K562 (cell line): ENCODE data around the gene KNSTRN. TPM values are rescaled to one million over a fixed set of nuclear protein-coding genes. Genes with fewer than 3 reads are reported as not detected.
A peak's percentile ranks its signal among the peaks of the same experiment; 100 is the strongest.

ENCODE experiments used
- BRD9 ChIP-seq: fragments of 450-650 bp; IDR thresholded peaks from 2 replicates; pipeline ENCODE4 v1.6.1; 2018; ENCODE audit warnings: low read depth; ENCODE audit not compliant: partially characterized antibody
- FIP1L1 ChIP-seq: fragments of 200-400 bp; formaldehyde crosslinking; IDR thresholded peaks from 2 replicates; pipeline ENCODE4 v1.6.1; 2018; ENCODE audit warnings: mild to moderate bottlenecking, low read depth, low read length; ENCODE audit not compliant: poor library complexity, severe bottlenecking
- GMEB1 ChIP-seq: fragments of 250-450 bp; sonication (Bioruptor Pico); IDR thresholded peaks from 2 replicates; pipeline ENCODE4 v1.4.0; 2020; ENCODE audit warnings: mild to moderate bottlenecking
- HBP1 ChIP-seq: fragments of 450-650 bp; formaldehyde crosslinking; IDR thresholded peaks from 2 replicates; pipeline ENCODE4 v1.4.0; 2022; ENCODE audit warnings: missing genetic modification characterization
- HNRNPH1 ChIP-seq: fragments of 200-400 bp; formaldehyde crosslinking; optimal IDR thresholded peaks from 2 replicates; pipeline ENCODE3; 2017; ENCODE audit warnings: low read depth, mild to moderate bottlenecking, low read length, moderate library complexity
- ILF3 ChIP-seq: fragments of 450-650 bp; IDR thresholded peaks from 2 replicates; pipeline ENCODE4 v1.6.1; 2018; ENCODE audit warnings: antibody characterized with exemption, mild to moderate bottlenecking, moderate library complexity, borderline replicate concordance
- JUNB ChIP-seq: fragments of 450-650 bp; formaldehyde crosslinking; conservative IDR thresholded peaks from 2 replicates; pipeline ENCODE4 v1.4.0; 2020; ENCODE audit warnings: mild to moderate bottlenecking
- KLF13 ChIP-seq: fragments of 450-650 bp; IDR thresholded peaks from 2 replicates; pipeline ENCODE4 v1.6.1; 2016; ENCODE audit warnings: missing genetic modification characterization, low read depth, mild to moderate bottlenecking, missing compliant biosample characterization, moderate library complexity, borderline replicate concordance
- TRIM25 ChIP-seq: fragments of 450-650 bp; IDR thresholded peaks from 2 replicates; pipeline ENCODE4 v1.7.0; 2016; ENCODE audit warnings: borderline replicate concordance
- ZBTB17 ChIP-seq: fragments of 450-650 bp; formaldehyde crosslinking; IDR thresholded peaks from 2 replicates; pipeline ENCODE4 v1.4.0; 2020; ENCODE audit warnings: mild to moderate bottlenecking
- ZNF23 ChIP-seq: fragments of 250-450 bp; sonication (Bioruptor Pico); IDR thresholded peaks from 2 replicates; pipeline ENCODE4 v1.4.0; 2020; ENCODE audit warnings: mild to moderate bottlenecking
- ZNF282 ChIP-seq: sonication (generic); formaldehyde crosslinking; IDR thresholded peaks from 2 replicates; pipeline ENCODE4 v1.8.1; 2023; ENCODE audit warnings: missing genetic modification reagents
- ZNF3 ChIP-seq: fragments of 250-450 bp; sonication (Bioruptor Pico); IDR thresholded peaks from 2 replicates; pipeline ENCODE4 v1.5.0; 2021; ENCODE audit warnings: mild to moderate bottlenecking, moderate library complexity
- ZNF354B ChIP-seq: fragments of 250-450 bp; sonication (Bioruptor Pico); IDR thresholded peaks from 2 replicates; pipeline ENCODE4 v1.4.0; 2020
- ZNF644 ChIP-seq: fragments of 200-800 bp; sonication (Bioruptor generic); IDR thresholded peaks from 2 replicates; pipeline ENCODE4 v1.6.1; 2016; ENCODE audit warnings: low read depth, missing genetic modification characterization, missing compliant biosample characterization
- ZNF668 ChIP-seq: fragments of 250-450 bp; sonication (Bioruptor Pico); IDR thresholded peaks from 2 replicates; pipeline ENCODE4 v1.8.0; 2022; ENCODE audit warnings: mild to moderate bottlenecking, inconsistent platforms
- polyA plus RNA-seq, 8 experiments: library from polyadenylated mRNA; depleted of rRNA in 4 of 8; stranded (reverse) in 5 of 8; unstranded in 3 of 8; fragments of >200 nt; fragmentation: Nextera tagmentation in 2 of 8; fragmentation: Illumina TruSeq in 1 of 8; extraction: Ambion mirVana in 2 of 8; extraction: Trizol in 1 of 8; gene quantifications; 2 replicates each; pipeline versions ENCODE4 v1.2.1 to v1.2.3, GENCODE V29; 2011 to 2014; ENCODE audit warnings: inconsistent platforms in 1 of 8, missing spikeins in 1 of 8
- total RNA-seq, 7 experiments: library from RNA; depleted of rRNA in 6 of 7; stranded (reverse); fragments of >200 nt in 6 of 7; fragmentation: Illumina TruSeq in 2 of 7; extraction: Trizol in 2 of 7; gene quantifications; 2 replicates each; pipeline versions ENCODE4 v1.2.1 to v1.2.3, GENCODE V29; 2011 to 2021; ENCODE audit warnings: low replicate concordance in 1 of 7
- TF ChIP-seq, protein P1 (sequence below): fragments of 450-650 bp; IDR thresholded peaks from 2 replicates; pipeline ENCODE4 v1.6.1; 2016; ENCODE audit warnings: mild to moderate bottlenecking
- TF ChIP-seq, protein P2 (sequence below), 2 experiments: fragments of 150-350 bp in 1 of 2; IDR thresholded peaks; 2 replicates each; pipeline ENCODE4 v1.6.1; 2012 to 2016; ENCODE audit warnings: low read depth in 2 of 2, low read length in 2 of 2, mild to moderate bottlenecking in 1 of 2, moderate library complexity in 1 of 2

The KNSTRN gene
- total and polyA plus RNA-seq, 9 of the 15 experiments (the other 6 are each of a cell fraction or from before 2014, with no cell fraction given), result 48.7 to 88.2 (median 66.3) TPM

- TF ChIP-seq, protein P1, sequence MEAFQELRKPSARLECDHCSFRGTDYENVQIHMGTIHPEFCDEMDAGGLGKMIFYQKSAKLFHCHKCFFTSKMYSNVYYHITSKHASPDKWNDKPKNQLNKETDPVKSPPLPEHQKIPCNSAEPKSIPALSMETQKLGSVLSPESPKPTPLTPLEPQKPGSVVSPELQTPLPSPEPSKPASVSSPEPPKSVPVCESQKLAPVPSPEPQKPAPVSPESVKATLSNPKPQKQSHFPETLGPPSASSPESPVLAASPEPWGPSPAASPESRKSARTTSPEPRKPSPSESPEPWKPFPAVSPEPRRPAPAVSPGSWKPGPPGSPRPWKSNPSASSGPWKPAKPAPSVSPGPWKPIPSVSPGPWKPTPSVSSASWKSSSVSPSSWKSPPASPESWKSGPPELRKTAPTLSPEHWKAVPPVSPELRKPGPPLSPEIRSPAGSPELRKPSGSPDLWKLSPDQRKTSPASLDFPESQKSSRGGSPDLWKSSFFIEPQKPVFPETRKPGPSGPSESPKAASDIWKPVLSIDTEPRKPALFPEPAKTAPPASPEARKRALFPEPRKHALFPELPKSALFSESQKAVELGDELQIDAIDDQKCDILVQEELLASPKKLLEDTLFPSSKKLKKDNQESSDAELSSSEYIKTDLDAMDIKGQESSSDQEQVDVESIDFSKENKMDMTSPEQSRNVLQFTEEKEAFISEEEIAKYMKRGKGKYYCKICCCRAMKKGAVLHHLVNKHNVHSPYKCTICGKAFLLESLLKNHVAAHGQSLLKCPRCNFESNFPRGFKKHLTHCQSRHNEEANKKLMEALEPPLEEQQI, result no peak
- TF ChIP-seq ZBTB17 (CRISPR knock-in tag), result no peak
- no peak for TF ChIP-seq FIP1L1
- TF ChIP-seq ILF3, result no peak
- TF ChIP-seq ZNF668 (CRISPR knock-in tag), result no peak
- no peak for TF ChIP-seq JUNB (CRISPR knock-in tag)
- TF ChIP-seq ZNF23 (CRISPR knock-in tag), result no peak
- no peak for TF ChIP-seq BRD9
- no peak for TF ChIP-seq ZNF644 (tag)
- TF ChIP-seq TRIM25, result no peak
- TF ChIP-seq KLF13 (tag), result no peak
- TF ChIP-seq, protein P2, sequence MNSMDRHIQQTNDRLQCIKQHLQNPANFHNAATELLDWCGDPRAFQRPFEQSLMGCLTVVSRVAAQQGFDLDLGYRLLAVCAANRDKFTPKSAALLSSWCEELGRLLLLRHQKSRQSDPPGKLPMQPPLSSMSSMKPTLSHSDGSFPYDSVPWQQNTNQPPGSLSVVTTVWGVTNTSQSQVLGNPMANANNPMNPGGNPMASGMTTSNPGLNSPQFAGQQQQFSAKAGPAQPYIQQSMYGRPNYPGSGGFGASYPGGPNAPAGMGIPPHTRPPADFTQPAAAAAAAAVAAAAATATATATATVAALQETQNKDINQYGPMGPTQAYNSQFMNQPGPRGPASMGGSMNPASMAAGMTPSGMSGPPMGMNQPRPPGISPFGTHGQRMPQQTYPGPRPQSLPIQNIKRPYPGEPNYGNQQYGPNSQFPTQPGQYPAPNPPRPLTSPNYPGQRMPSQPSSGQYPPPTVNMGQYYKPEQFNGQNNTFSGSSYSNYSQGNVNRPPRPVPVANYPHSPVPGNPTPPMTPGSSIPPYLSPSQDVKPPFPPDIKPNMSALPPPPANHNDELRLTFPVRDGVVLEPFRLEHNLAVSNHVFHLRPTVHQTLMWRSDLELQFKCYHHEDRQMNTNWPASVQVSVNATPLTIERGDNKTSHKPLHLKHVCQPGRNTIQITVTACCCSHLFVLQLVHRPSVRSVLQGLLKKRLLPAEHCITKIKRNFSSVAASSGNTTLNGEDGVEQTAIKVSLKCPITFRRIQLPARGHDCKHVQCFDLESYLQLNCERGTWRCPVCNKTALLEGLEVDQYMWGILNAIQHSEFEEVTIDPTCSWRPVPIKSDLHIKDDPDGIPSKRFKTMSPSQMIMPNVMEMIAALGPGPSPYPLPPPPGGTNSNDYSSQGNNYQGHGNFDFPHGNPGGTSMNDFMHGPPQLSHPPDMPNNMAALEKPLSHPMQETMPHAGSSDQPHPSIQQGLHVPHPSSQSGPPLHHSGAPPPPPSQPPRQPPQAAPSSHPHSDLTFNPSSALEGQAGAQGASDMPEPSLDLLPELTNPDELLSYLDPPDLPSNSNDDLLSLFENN (IDR thresholded peaks at IDR 0.05; ENCODE audit: low read depth in 2 of 2, low read length in 2 of 2), result 0 out of 4 replicates have a peak, but pooled peaks of 1 of the 2 experiments have one; percentile 42
- TF ChIP-seq HNRNPH1, result no peak
- no peak for TF ChIP-seq ZNF354B (CRISPR knock-in tag)
- TF ChIP-seq ZNF3 (CRISPR knock-in tag), result no peak
- TF ChIP-seq GMEB1 (CRISPR knock-in tag), result no peak
- TF ChIP-seq ZNF282 (CRISPR knock-in tag), result no peak
- no peak for TF ChIP-seq HBP1
These were observed 44.7 kb downstream of the KNSTRN start (continued) for GRCh38 chr15:40427188-40427587.
